ENCODE results near the gene EIF5A2. TPM values are rescaled to one million over a fixed set of nuclear protein-coding genes. Genes with fewer than 3 reads are reported as not detected.

Gene EIF5A2
- total and polyA plus RNA-seq, 7 donors = 1.4 to 10.5 (median 7.2) TPM

DNA sequence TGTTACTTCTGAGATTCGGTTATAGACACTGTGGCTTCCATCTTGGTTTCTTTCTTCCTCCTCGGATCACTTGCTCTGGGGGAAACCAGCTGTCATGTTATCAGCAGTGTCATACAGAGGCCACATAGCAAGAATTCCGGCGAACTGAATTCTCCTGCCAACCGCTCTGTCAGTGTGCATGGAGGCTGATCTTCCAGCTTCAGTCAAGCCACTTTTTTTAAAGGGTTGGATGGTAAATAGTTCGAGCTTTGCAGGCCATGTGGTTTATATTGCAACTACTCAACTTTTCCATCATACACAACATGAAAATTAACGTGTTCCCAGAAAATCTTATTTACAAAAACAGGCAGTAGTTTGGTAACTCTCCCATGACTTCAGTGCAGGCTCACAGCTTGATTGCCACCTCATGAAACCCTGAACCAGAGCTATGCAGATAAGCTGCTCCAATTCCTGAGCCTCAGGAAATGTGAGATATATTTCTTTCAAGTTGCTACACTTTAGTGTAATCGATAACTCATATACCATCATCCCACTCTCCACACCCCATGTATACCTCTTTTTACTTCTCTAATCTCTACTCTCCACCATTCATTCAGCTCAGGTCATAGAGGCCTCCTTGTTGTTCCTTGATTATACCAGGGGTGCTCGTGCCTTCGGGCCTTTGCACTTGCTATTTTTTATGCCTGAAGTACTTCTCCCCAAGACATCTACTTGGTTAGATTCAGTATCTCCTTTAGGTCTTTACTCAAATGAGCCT lies 45.6 kb downstream of the EIF5A2 start:
- intact Hi-C loops (cut with DNase I) = no loop called here
- Histone ChIP-seq H3K36me3 (peaks cover 0 to 32% (median 10%) of the 10 kb centered on the region in 4 donors), H3K9me3 (no peaks in the 10 kb centered on the region), H3K4me1 (peaks cover 0 to 10% (median 5%) of the 10 kb centered on the region in 4 donors), H3K4me3 (no peak overlapping the region), H3K27me3 (no peaks in the 10 kb centered on the region), H3K27ac (no peak overlapping the region)
- DNase-seq = no peak
- TF ChIP-seq POLR2AphosphoS5 (IDR thresholded peaks at IDR 0.05) (no peak), EP300 (IDR thresholded peaks at IDR 0.05) (no peak), POLR2A (IDR thresholded peaks at IDR 0.05) (no peak)
- TF ChIP-seq, protein P1, sequence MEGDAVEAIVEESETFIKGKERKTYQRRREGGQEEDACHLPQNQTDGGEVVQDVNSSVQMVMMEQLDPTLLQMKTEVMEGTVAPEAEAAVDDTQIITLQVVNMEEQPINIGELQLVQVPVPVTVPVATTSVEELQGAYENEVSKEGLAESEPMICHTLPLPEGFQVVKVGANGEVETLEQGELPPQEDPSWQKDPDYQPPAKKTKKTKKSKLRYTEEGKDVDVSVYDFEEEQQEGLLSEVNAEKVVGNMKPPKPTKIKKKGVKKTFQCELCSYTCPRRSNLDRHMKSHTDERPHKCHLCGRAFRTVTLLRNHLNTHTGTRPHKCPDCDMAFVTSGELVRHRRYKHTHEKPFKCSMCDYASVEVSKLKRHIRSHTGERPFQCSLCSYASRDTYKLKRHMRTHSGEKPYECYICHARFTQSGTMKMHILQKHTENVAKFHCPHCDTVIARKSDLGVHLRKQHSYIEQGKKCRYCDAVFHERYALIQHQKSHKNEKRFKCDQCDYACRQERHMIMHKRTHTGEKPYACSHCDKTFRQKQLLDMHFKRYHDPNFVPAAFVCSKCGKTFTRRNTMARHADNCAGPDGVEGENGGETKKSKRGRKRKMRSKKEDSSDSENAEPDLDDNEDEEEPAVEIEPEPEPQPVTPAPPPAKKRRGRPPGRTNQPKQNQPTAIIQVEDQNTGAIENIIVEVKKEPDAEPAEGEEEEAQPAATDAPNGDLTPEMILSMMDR (IDR thresholded peaks at IDR 0.05) = no peak
- WGBS, 2 donors = 86 to 91% methylated on average over 10 of the region's 10 CpGs

DNA sequence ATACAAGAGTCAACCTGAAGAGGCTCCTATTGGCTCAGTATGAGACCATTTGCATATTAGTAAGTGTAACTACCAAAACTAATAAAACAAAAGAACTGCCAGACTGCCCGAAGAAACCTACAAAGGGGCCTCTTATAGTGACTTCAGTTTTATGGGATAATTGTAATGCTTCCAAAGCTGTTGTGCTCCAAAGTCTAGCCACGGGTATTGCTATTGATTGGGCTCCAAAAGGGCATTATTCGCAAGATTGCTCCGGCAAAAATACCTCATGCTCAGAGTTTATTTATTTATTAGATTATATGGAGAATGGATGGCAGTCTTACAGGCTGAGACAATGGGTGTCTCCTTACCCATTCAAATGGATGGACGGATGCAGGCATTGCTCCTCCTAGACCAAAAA lies 49.8 kb downstream of the EIF5A2 start:
- 31 to 70% methylated on average over 5 of the region's 5 CpGs for whole genome bisulfite sequencing, 2 donors

DNA sequence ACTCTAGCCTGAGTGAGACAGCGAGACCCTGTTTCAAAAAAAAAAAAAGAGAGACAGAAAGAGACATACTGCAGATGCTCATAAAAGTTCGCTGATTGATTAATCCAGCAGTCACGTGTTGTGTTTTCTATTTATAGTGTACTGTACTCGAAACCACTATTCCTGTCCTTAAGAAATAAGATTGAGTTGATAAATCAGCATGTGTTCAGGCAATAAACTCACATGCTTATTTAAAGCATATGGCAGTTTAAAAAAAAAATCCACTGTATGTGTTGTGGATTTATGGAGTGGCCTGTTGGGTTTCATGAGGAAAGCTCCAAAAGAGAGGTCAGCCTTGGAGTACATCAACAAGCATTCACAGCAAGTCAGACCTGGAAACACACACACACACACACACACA lies 56.1 kb downstream of the EIF5A2 start:
- no peaks in the 10 kb centered on the region for H3K4me1 ChIP-seq
- intact Hi-C loops (cut with DNase I) = no loop called here
- no peaks in the 10 kb centered on the region for H3K36me3 ChIP-seq
- H3K27ac ChIP-seq = no peak overlapping the region
- no peak for TF ChIP-seq EP300 (IDR thresholded peaks at IDR 0.05)
- TF ChIP-seq POLR2AphosphoS5 (IDR thresholded peaks at IDR 0.05) = no peak
- TF ChIP-seq, protein P1 (IDR thresholded peaks at IDR 0.05) = no peak
- TF ChIP-seq POLR2A (IDR thresholded peaks at IDR 0.05) = no peak
- no peaks in the 10 kb centered on the region for H3K9me3 ChIP-seq
- H3K27me3 ChIP-seq = no peaks in the 10 kb centered on the region
- WGBS, 2 donors = 74 to 83% methylated on average over 4 of the region's 4 CpGs
- no peak overlapping the region for H3K4me3 ChIP-seq
- no peak for DNase-seq

More for the DNA sequence above, 49.8 kb downstream of the EIF5A2 start:
- H3K9me3 ChIP-seq = no peaks in the 10 kb centered on the region
- no peak for DNase-seq
- no peak overlapping the region for H3K4me3 ChIP-seq
- no peak overlapping the region for H3K27ac ChIP-seq
- TF ChIP-seq, protein P1 (IDR thresholded peaks at IDR 0.05) = no peak
- no peak for TF ChIP-seq EP300 (IDR thresholded peaks at IDR 0.05)
- TF ChIP-seq POLR2A (IDR thresholded peaks at IDR 0.05) = no peak
- TF ChIP-seq POLR2AphosphoS5 (IDR thresholded peaks at IDR 0.05) = no peak
- H3K4me1 ChIP-seq = no peaks in the 10 kb centered on the region
- no peaks in the 10 kb centered on the region for H3K27me3 ChIP-seq
- H3K36me3 ChIP-seq = no peaks in the 10 kb centered on the region
- intact Hi-C loops (cut with DNase I) = no loop called here

DNA sequence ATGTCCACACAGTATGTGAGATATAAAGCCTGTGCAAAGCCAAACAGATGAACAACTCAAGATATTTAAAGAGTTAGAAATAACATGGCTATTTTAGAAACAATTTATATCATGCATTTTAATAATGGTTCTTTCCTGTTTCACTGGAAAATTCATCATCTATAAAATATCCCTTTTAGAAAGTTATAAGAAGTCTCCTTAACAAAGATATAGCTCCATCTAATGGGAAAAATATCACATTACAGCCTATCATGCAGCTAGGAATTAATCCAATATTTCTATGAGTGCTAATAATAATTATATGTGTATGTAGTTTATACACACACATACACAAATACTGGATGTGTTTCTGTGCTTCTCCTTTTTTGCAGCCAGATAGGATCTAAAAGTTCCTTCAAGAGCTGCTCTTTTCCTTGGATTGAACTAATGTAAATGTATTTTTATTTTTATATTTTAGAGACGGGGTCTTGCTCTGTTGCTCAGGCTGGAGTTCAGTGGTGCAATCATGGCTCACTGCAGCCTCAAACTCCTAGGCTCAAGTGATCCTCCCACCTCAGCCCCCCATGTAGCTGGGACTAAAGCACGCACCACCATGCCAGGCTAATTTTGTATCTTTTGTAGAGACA lies 60.0 kb downstream of the EIF5A2 start:
- Histone ChIP-seq H3K4me3 (no peak overlapping the region), H3K27me3 (no peaks in the 10 kb centered on the region), H3K27ac (no peak overlapping the region), H3K36me3 (no peaks in the 10 kb centered on the region), H3K4me1 (no peaks in the 10 kb centered on the region), H3K9me3 (peaks cover 0 to 4% (median 0%) of the 10 kb centered on the region in 4 donors)
- intact Hi-C loops (cut with DNase I) = no loop called here
- no peak for DNase-seq
- TF ChIP-seq, protein P1 (IDR thresholded peaks at IDR 0.05) = no peak
- WGBS, 2 donors = 92 to 97% methylated on average over 2 of the region's 2 CpGs

Data from sigmoid colon (tissue), 7 donors.